Erythroblast (primary cell): Measurements from ENCODE around the gene JARID2.

ENCODE experiments used
- GATA1 ChIP-seq: IDR thresholded peaks from 2 replicates; pipeline ENCODE4 v1.6.1; 2011; ENCODE audit warnings: low read depth, mild to moderate bottlenecking, control low read depth, low read length, moderate library complexity
- POLR2A ChIP-seq: IDR thresholded peaks from 2 replicates; pipeline ENCODE4 v1.6.1; 2011; ENCODE audit warnings: mild to moderate bottlenecking, low read length

DNA sequence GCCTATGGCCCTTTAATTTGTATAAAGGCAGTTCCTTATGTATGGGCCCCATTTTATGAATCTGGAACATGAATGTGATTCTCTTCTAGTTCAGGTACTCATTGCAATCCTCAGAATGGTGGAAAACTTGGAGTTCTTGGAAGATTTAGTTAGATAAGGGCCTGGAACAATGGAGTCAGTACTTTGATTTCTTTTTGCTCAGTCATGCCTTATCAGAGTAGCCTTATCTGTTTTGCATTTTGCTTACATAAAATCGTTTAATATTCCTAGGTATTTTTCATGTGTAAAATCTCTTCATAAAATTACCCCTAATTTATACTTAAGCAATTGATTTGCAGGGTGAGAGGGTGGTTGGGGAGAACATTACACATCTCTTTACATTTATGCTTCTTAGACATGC is 160.6 kb downstream of the JARID2 start:
- TF ChIP-seq POLR2A (no peak), GATA1 (no peak)
